Fibroblast of skin of scalp (primary cell): ENCODE results near the gene COL8A1.

Experiments
- DNase-seq: peaks from one replicate; pipeline ENCODE4 v3.0.0-alpha.2; 2013

The COL8A1 gene

GRCh38 chr3:99761415-99762165, 123.2 kb downstream of the COL8A1 start:
- DNase-seq: no peak

GRCh38 chr3:99762901-99763300, 124.5 kb downstream of the COL8A1 start:
- DNase-seq: no peak

- no peak for DNase-seq
Observed at GRCh38 chr3:99764377-99764776, 126.0 kb downstream of the COL8A1 start.

- DNase-seq: peak; percentile 87
Observed at GRCh38 chr3:99765042-99765942, 126.9 kb downstream of the COL8A1 start.

- peak; percentile 65 for DNase-seq
Observed at GRCh38 chr3:99767291-99767690, 128.9 kb downstream of the COL8A1 start.

GRCh38 chr3:99768126-99768525, 129.7 kb downstream of the COL8A1 start:
- no peak for DNase-seq

- no peak for DNase-seq
Observed at GRCh38 chr3:99768808-99769501, 130.6 kb downstream of the COL8A1 start.

GRCh38 chr3:99772171-99772570, 133.8 kb downstream of the COL8A1 start:
- DNase-seq: no peak

GRCh38 chr3:99772671-99773070, 134.3 kb downstream of the COL8A1 start:
- DNase-seq: no peak

GRCh38 chr3:99774467-99774866, 136.1 kb downstream of the COL8A1 start:
- peak; percentile 92 for DNase-seq

GRCh38 chr3:99776516-99777209, 138.3 kb downstream of the COL8A1 start:
- DNase-seq: peak; percentile 40

- peak; percentile 45 for DNase-seq
Observed at GRCh38 chr3:99777210-99777549, 138.8 kb downstream of the COL8A1 start.

- no peak for DNase-seq
Observed at GRCh38 chr3:99777708-99778107, 139.3 kb downstream of the COL8A1 start.

GRCh38 chr3:99780749-99781148, 142.4 kb downstream of the COL8A1 start:
- DNase-seq: peak; percentile 64

- DNase-seq: peak; percentile 80
Observed at GRCh38 chr3:99781761-99782160, 143.4 kb downstream of the COL8A1 start.

- peak; percentile 97 for DNase-seq
Observed at GRCh38 chr3:99783011-99783573, 144.7 kb downstream of the COL8A1 start.

GRCh38 chr3:99789011-99789721, 150.8 kb downstream of the COL8A1 start:
- peak; percentile 77 for DNase-seq

- DNase-seq: no peak
Observed at GRCh38 chr3:99794485-99794884, 156.1 kb downstream of the COL8A1 start.

GRCh38 chr3:99795573-99795972, 157.2 kb downstream of the COL8A1 start:
- no peak for DNase-seq

- no peak for DNase-seq
Observed at GRCh38 chr3:99799422-99799821, 161.0 kb downstream of the COL8A1 start.

GRCh38 chr3:99803297-99803696, 164.9 kb downstream of the COL8A1 start:
- no peak for DNase-seq

GRCh38 chr3:99805160-99805559, 166.8 kb downstream of the COL8A1 start:
- no peak for DNase-seq
